DND-41 (cell line): ENCODE data around the gene TSPAN17.

Experiments
- ATAC-seq: fragments of 200-7000 bp; cut with Tn5 transposase; 3 replicates; pipeline ENCODE4 v1.9.1; 2021; ENCODE audit warnings: low read depth; ENCODE audit not compliant: insufficient read depth
- DNase-seq: peaks from one replicate; pipeline ENCODE4 v3.0.0-alpha.2; 2020
- H2AFZ ChIP-seq: 2 replicates; pipeline ENCODE4 v1.6.0; 2012; ENCODE audit warnings: low read depth, low read length
- H3K27ac ChIP-seq: 2 replicates; pipeline ENCODE4 v1.5.1; 2012; ENCODE audit warnings: low read length, inconsistent platforms
- H3K27me3 ChIP-seq: fragments of 200-600 bp; sonication (generic); 2 replicates; pipeline ENCODE4 v1.6.0; 2012; ENCODE audit warnings: low read length, mild to moderate bottlenecking, inconsistent platforms; ENCODE audit not compliant: insufficient read depth, poor library complexity
- H3K36me3 ChIP-seq: 2 replicates; pipeline ENCODE4 v1.5.1; 2012; ENCODE audit warnings: low read length, inconsistent platforms; ENCODE audit not compliant: insufficient read depth
- H3K4me1 ChIP-seq: 2 replicates; pipeline ENCODE4 v1.5.1; 2012; ENCODE audit warnings: mild to moderate bottlenecking, low read length; ENCODE audit not compliant: insufficient read depth
- H3K4me2 ChIP-seq: 2 replicates; pipeline ENCODE4 v1.6.0; 2012; ENCODE audit warnings: mild to moderate bottlenecking, moderate library complexity, low read length, inconsistent platforms; ENCODE audit not compliant: insufficient read depth
- H3K4me3 ChIP-seq, 2 experiments: fragments of 200-600 bp in 1 of 2; shearing (Covaris generic) in 1 of 2; 2 replicates each; pipeline ENCODE4 v1.5.1; 2012 to 2016; ENCODE audit warnings: inconsistent platforms in 2 of 2, low read length in 2 of 2, mild to moderate bottlenecking in 2 of 2, low read depth in 1 of 2, moderate library complexity in 1 of 2
- H3K79me2 ChIP-seq: 2 replicates; pipeline ENCODE4 v1.6.0; 2012; ENCODE audit warnings: low read length, inconsistent platforms; ENCODE audit not compliant: insufficient read depth
- H3K9ac ChIP-seq: 2 replicates; pipeline ENCODE4 v1.6.0; 2012; ENCODE audit warnings: low read depth, mild to moderate bottlenecking, inconsistent platforms, low read length, moderate library complexity
- H3K9me3 ChIP-seq: 2 replicates; pipeline ENCODE4 v1.5.1; 2012; ENCODE audit warnings: low read length, moderate library complexity, mild to moderate bottlenecking, inconsistent platforms; ENCODE audit not compliant: insufficient read depth, severe bottlenecking
- H4K20me1 ChIP-seq: 2 replicates; pipeline ENCODE4 v1.6.0; 2012; ENCODE audit warnings: low read length; ENCODE audit not compliant: insufficient read depth
- CTCF ChIP-seq: IDR thresholded peaks from 2 replicates; pipeline ENCODE4 v1.5.1; 2012; ENCODE audit warnings: borderline replicate concordance, low read length, moderate library complexity, mild to moderate bottlenecking; ENCODE audit not compliant: poor library complexity, severe bottlenecking; ENCODE audit errors: extremely low read depth
- EZH2 ChIP-seq: IDR thresholded peaks from 3 replicates; pipeline ENCODE4 v1.6.1; 2012; ENCODE audit warnings: borderline replicate concordance, low read depth, mild to moderate bottlenecking, moderate library complexity, low read length, inconsistent platforms; ENCODE audit not compliant: severe bottlenecking

Gene TSPAN17

GRCh38 chr5:176642675-176643490 is 4.4 kb upstream of the TSPAN17 start:
- no peaks in the 10 kb centered on the region for H3K36me3 ChIP-seq
- DNase-seq (no peak), ATAC-seq (no peak)
- no peak overlapping the region for H3K4me2 ChIP-seq
- H3K27ac ChIP-seq, result no peak overlapping the region
- H3K79me2 ChIP-seq, result peaks cover 7% of the 10 kb centered on the region
- H3K9me3 ChIP-seq, result no peaks in the 10 kb centered on the region
- no peak overlapping the region for H3K4me3 ChIP-seq
- H3K4me1 ChIP-seq, result peaks cover 16% of the 10 kb centered on the region
- TF ChIP-seq EZH2 (no peak), CTCF (no peak)
- H3K27me3 ChIP-seq, result no peaks in the 10 kb centered on the region
- H3K9ac ChIP-seq, result no peak overlapping the region
- no peaks in the 10 kb centered on the region for H4K20me1 ChIP-seq
- no peak overlapping the region for H2AFZ ChIP-seq

GRCh38 chr5:176643491-176644219 is 3.6 kb upstream of the TSPAN17 start:
- ATAC-seq (no peak), DNase-seq (no peak)
- Histone ChIP-seq H3K27ac (no peak overlapping the region), H3K4me1 (peaks cover 24% of the 10 kb centered on the region), H3K9ac (no peak overlapping the region), H3K79me2 (peaks cover 14% of the 10 kb centered on the region), H2AFZ (no peak overlapping the region), H3K36me3 (no peaks in the 10 kb centered on the region), H3K9me3 (no peaks in the 10 kb centered on the region), H3K27me3 (no peaks in the 10 kb centered on the region), H3K4me3 (no peak overlapping the region), H4K20me1 (peaks cover 3% of the 10 kb centered on the region; the same call in 1 of the 2 replicates), H3K4me2 (no peak overlapping the region)
- TF ChIP-seq EZH2 (no peak), CTCF (no peak)

GRCh38 chr5:176644294-176644693 is 3.0 kb upstream of the TSPAN17 start:
- H3K4me1 ChIP-seq, result peaks cover 30% of the 10 kb centered on the region
- no peak overlapping the region for H3K9ac ChIP-seq
- peaks cover 3% of the 10 kb centered on the region; the same call in 1 of the 2 replicates for H4K20me1 ChIP-seq
- TF ChIP-seq EZH2 (no peak), CTCF (no peak)
- no peak for ATAC-seq
- no peaks in the 10 kb centered on the region for H3K36me3 ChIP-seq
- DNase-seq, result no peak
- H2AFZ ChIP-seq, result no peak overlapping the region
- peaks cover 14% of the 10 kb centered on the region for H3K79me2 ChIP-seq
- no peak overlapping the region for H3K27ac ChIP-seq
- H3K9me3 ChIP-seq, result no peaks in the 10 kb centered on the region
- H3K4me2 ChIP-seq, result no peak overlapping the region
- no peaks in the 10 kb centered on the region for H3K27me3 ChIP-seq
- H3K4me3 ChIP-seq, result no peak overlapping the region
